IMR-90 (cell line): ENCODE results near the gene SPATA46. TPM values are rescaled to one million over a fixed set of nuclear protein-coding genes. Genes with fewer than 3 reads are reported as not detected.

Experiments
- ATAC-seq: fragments of 200-7000 bp; cut with Tn5 transposase; 2 replicates; pipeline ENCODE4 v1.9.1; 2020; ENCODE audit warnings: low read depth, mild to moderate bottlenecking, moderate library complexity
- BruUV-seq: library from RNA; stranded (reverse); fragments of 400-500 nt; replicated peaks from 2 replicates; lab custom pipeline; 2021; lab: Mats Ljungman, UMichigan
- CTCF ChIA-PET: fragments of 300-600 bp; formaldehyde crosslinking; extraction: SDS; loops from one replicate; lab custom pipeline; 2021; ENCODE audit warnings: antibody characterized with exemption; lab: Yijun Ruan, JAX
- POLR2A ChIA-PET: fragments of 300-600 bp; sonication (Branson Sonifier 250); formaldehyde crosslinking; loops from one replicate; lab custom pipeline; 2022; ENCODE audit warnings: antibody characterized with exemption; ENCODE audit not compliant: unreplicated experiment; lab: Charles Lee
- DNase-seq: peaks from one replicate; pipeline ENCODE4 v3.0.0; 2013
- H2AFZ ChIP-seq: replicated peaks from 2 replicates; pipeline ENCODE3; 2013; ENCODE audit warnings: low read length, mild to moderate bottlenecking; ENCODE audit not compliant: poor library complexity
- H2AK5ac ChIP-seq: 2 replicates; pipeline ENCODE4 v1.6.1; 2013; ENCODE audit warnings: low read depth, low read length, inconsistent platforms
- H2AK9ac ChIP-seq: replicated peaks from 2 replicates; pipeline ENCODE3; 2013; ENCODE audit warnings: mild to moderate bottlenecking, low read depth, low read length, moderate library complexity; ENCODE audit not compliant: poor library complexity
- H2BK120ac ChIP-seq: 2 replicates; pipeline ENCODE4 v1.6.1; 2013; ENCODE audit warnings: low read depth, low read length, inconsistent platforms
- H2BK15ac ChIP-seq: 3 replicates; pipeline ENCODE4 v1.6.1; 2013; ENCODE audit warnings: low read depth, low read length, inconsistent platforms
- H2BK20ac ChIP-seq: 2 replicates; pipeline ENCODE4 v1.6.1; 2013; ENCODE audit warnings: low read depth, mild to moderate bottlenecking, inconsistent platforms, low read length, moderate library complexity
- H2BK5ac ChIP-seq: 2 replicates; pipeline ENCODE4 v1.6.1; 2013; ENCODE audit warnings: mild to moderate bottlenecking, low read depth, low read length, inconsistent platforms; ENCODE audit not compliant: poor library complexity, severe bottlenecking
- H3K14ac ChIP-seq: replicated peaks from 2 replicates; pipeline ENCODE4 v1.6.1; 2013; ENCODE audit warnings: low read depth, low read length, inconsistent platforms
- H3K18ac ChIP-seq: 2 replicates; pipeline ENCODE4 v1.6.1; 2013; ENCODE audit warnings: low read depth, low read length, control low read depth
- H3K23ac ChIP-seq: 2 replicates; pipeline ENCODE4 v1.6.1; 2013; ENCODE audit warnings: low read depth, low read length, inconsistent platforms
- H3K27ac ChIP-seq: 2 replicates; pipeline ENCODE4 v1.5.1; 2013; ENCODE audit warnings: mild to moderate bottlenecking, control low read depth, low read length; ENCODE audit not compliant: insufficient read depth
- H3K27me3 ChIP-seq: 2 replicates; pipeline ENCODE4 v1.6.1; 2013; ENCODE audit warnings: low read length; ENCODE audit not compliant: control insufficient read depth, insufficient read depth
- H3K36me3 ChIP-seq: 2 replicates; pipeline ENCODE4 v1.6.1; 2013; ENCODE audit warnings: low read length, mixed read lengths; ENCODE audit not compliant: control insufficient read depth, insufficient read depth
- H3K4ac ChIP-seq: 2 replicates; pipeline ENCODE4 v1.6.1; 2013; ENCODE audit warnings: low read depth, low read length, inconsistent platforms
- H3K4me1 ChIP-seq: 2 replicates; pipeline ENCODE4 v1.6.1; 2013; ENCODE audit warnings: low read length, mixed read lengths; ENCODE audit not compliant: control insufficient read depth, insufficient read depth
- H3K4me2 ChIP-seq: 2 replicates; pipeline ENCODE4 v1.6.1; 2013; ENCODE audit warnings: low read depth, mild to moderate bottlenecking, control low read depth, low read length, moderate library complexity
- H3K4me3 ChIP-seq: 2 replicates; pipeline ENCODE4 v1.5.1; 2013; ENCODE audit warnings: low read depth, mild to moderate bottlenecking, control low read depth, low read length, moderate library complexity; ENCODE audit not compliant: insufficient read depth
- H3K56ac ChIP-seq: 2 replicates; pipeline ENCODE4 v1.6.1; 2013; ENCODE audit warnings: low read length, inconsistent platforms; ENCODE audit not compliant: insufficient read depth; ENCODE audit errors: extremely low read depth
- H3K79me1 ChIP-seq, 2 experiments: 2 replicates each; pipeline ENCODE4 v1.6.1; 2013; ENCODE audit warnings: low read length in 2 of 2, inconsistent platforms in 1 of 2, low read depth in 1 of 2
- H3K9ac ChIP-seq: 2 replicates; pipeline ENCODE4 v1.6.1; 2013; ENCODE audit warnings: low read depth, low read length, control low read depth
- H3K9me1 ChIP-seq: 2 replicates; pipeline ENCODE4 v1.6.1; 2013; ENCODE audit warnings: low read length, inconsistent platforms; ENCODE audit not compliant: insufficient read depth
- H3K9me3 ChIP-seq: 2 replicates; pipeline ENCODE4 v1.6.1; 2013; ENCODE audit warnings: low read length; ENCODE audit not compliant: control insufficient read depth, insufficient read depth
- H4K20me1 ChIP-seq: 2 replicates; pipeline ENCODE4 v1.6.1; 2013; ENCODE audit warnings: low read length, inconsistent platforms; ENCODE audit not compliant: insufficient read depth
- H4K5ac ChIP-seq: 2 replicates; pipeline ENCODE4 v1.6.1; 2013; ENCODE audit warnings: mild to moderate bottlenecking, low read depth, low read length, control low read depth
- H4K8ac ChIP-seq, 2 experiments: 2 replicates each; pipeline ENCODE4 v1.6.1; 2013; ENCODE audit warnings: low read depth in 2 of 2, low read length in 2 of 2, control low read depth in 1 of 2, inconsistent platforms in 1 of 2
- H4K91ac ChIP-seq: 2 replicates; pipeline ENCODE4 v1.6.1; 2013; ENCODE audit warnings: low read depth, low read length, inconsistent platforms; ENCODE audit not compliant: insufficient read depth
- CEBPB ChIP-seq: IDR thresholded peaks from 2 replicates; pipeline ENCODE4 v1.6.1; 2012; ENCODE audit warnings: low read depth, low read length, improper control_type of control experiment
- NFE2L2 ChIP-seq: fragments of 150-350 bp; IDR thresholded peaks from 2 replicates; pipeline ENCODE4 v1.6.1; 2016; ENCODE audit warnings: low read depth, mild to moderate bottlenecking, low read length
- POLR2A ChIP-seq: IDR thresholded peaks from 2 replicates; pipeline ENCODE4 v1.6.1; 2012; ENCODE audit warnings: mild to moderate bottlenecking, low read depth, low read length
- RFX5 ChIP-seq: IDR thresholded peaks from 2 replicates; pipeline ENCODE4 v1.8.0; 2012; ENCODE audit warnings: low read depth, mild to moderate bottlenecking, low read length, moderate library complexity
- WGBS, 2 experiments: methylation state at CpG; one replicate each; pipeline versions ENCODE4 v1.1.5 to v1.1.7; 2013; ENCODE audit warnings: missing lambda C conversion rate in 2 of 2; ENCODE audit not compliant: insufficient read length in 1 of 2; ENCODE audit errors: extremely low coverage in 2 of 2; 5-methylcytosine and 5-hydroxymethylcytosine counted together
- dilution Hi-C: fragments of 300-500 bp; cut with HindIII; formaldehyde crosslinking; loops from one replicate; pipeline ENCODE4 v1.14.3; 2018; ENCODE audit warnings: low sequenced_read_pairs; ENCODE audit not compliant: unreplicated experiment
- in situ Hi-C: fragments of 300-500 bp; cut with MboI; formaldehyde crosslinking; loops from 3 replicates; pipeline ENCODE4 v1.14.3; 2019; ENCODE audit warnings: low sequenced_read_pairs, inconsistent platforms, mixed read lengths
- intact Hi-C: fragments of 100-400 bp; cut with micrococcal nuclease; formaldehyde crosslinking; loops from 2 replicates; pipeline ENCODE4 v1.10.0; 2022
- polyA plus RNA-seq, 3 experiments: library from polyadenylated mRNA; depleted of rRNA; stranded (reverse); fragments of >200 nt; gene quantifications; 2 replicates each; pipeline ENCODE4 v1.2.3, GENCODE V29; 2012; ENCODE audit warnings: low replicate concordance in 1 of 3
- total RNA-seq: library from RNA; depleted of rRNA; stranded (reverse); fragments of >200 nt; gene quantifications from 2 replicates; pipeline ENCODE4 v1.2.3, GENCODE V29; 2012

Gene SPATA46
- total and polyA plus RNA-seq, 2 of the 4 experiments (the other 2 are of a cell fraction): not detected

GRCh38 chr1:162371611-162372010, 5.0 kb downstream of the SPATA46 start:
- Histone ChIP-seq H3K4ac (no peak overlapping the region), H3K23ac (no peak overlapping the region), H3K14ac (no peak overlapping the region), H2BK15ac (no peak overlapping the region), H2BK5ac (no peak overlapping the region), H3K79me1 (no peaks in the 10 kb centered on the region), H2BK20ac (no peak overlapping the region), H4K5ac (no peak overlapping the region), H2BK120ac (no peak overlapping the region), H4K8ac (no peak overlapping the region), H3K9me3 (no peaks in the 10 kb centered on the region), H3K36me3 (no peaks in the 10 kb centered on the region), H3K9ac (no peak overlapping the region), H2AK9ac (no peak overlapping the region), H3K27me3 (peaks cover 13% of the 10 kb centered on the region), H3K56ac (no peak overlapping the region), H4K91ac (no peak overlapping the region), H4K20me1 (no peaks in the 10 kb centered on the region), H3K27ac (no peak overlapping the region), H2AK5ac (no peak overlapping the region), H3K4me1 (no peaks in the 10 kb centered on the region), H2AFZ (no peak overlapping the region), H3K4me3 (no peak overlapping the region), H3K9me1 (no peaks in the 10 kb centered on the region), H3K18ac (no peak overlapping the region), H3K4me2 (no peak overlapping the region)
- in situ Hi-C loops: no loop called here
- CTCF ChIA-PET: interaction anchor here (2.0 kb wide), 1 partner anchor 14 kb away, joined by 8 read pairs; no protein-coding TSS in a partner anchor
- POLR2A ChIA-PET: no interaction called here
- intact Hi-C loops: no loop called here
- dilution Hi-C loops: no loop called here
- ATAC-seq (peak; percentile 42), DNase-seq (peak; percentile 18)
- BruUV-seq: no TSS peak
- TF ChIP-seq CEBPB (no peak), RFX5 (no peak), NFE2L2 (no peak), POLR2A (no peak)
- WGBS, 2 experiments: no CpG with 5 or more reads among the region's 6 CpGs
